ENCODE data around the gene CRELD1. TPM values are rescaled to one million over a fixed set of nuclear protein-coding genes. Genes with fewer than 3 reads are reported as not detected.

The CRELD1 gene
- total and polyA plus RNA-seq, 11 donors, result 45.9 to 77.8 (median 61.8) TPM

DNA sequence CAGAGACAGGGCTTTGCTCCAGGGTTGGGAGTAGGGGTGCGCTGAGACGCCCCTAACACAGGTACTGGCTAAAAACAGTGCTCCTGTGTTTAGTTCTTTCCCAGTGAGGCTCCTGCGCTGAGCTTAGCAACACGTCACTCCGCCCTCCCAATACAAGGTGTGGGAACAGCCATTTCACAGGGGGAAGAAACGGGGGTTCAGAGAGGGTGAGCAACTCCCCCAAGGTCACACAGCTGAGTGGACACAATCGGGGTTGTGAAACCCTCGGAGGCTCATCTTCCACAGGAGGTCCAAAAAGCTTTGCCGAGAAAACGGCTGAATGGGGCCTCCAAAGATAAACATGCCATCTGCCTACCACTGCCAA, 17.9 kb downstream of the CRELD1 start:
- Histone ChIP-seq H3K9me3 (no peaks in the 10 kb centered on the region), H3K27me3 (peaks cover 0 to 5% (median 0%) of the 10 kb centered on the region in 9 donors), H3K4me1 (peaks cover 0 to 29% (median 15%) of the 10 kb centered on the region in 12 donors), H3K36me3 (peaks cover 0 to 8% (median 0%) of the 10 kb centered on the region in 9 donors), H3K4me3 (peak overlapping the region in 11 of 12 donors; percentile 37 to 72 (median 61)), H3K27ac (no peak overlapping the region)
- no peak for ATAC-seq
- no peak for TF ChIP-seq POLR2A (IDR thresholded peaks at IDR 0.05)
- TF ChIP-seq, protein P1, sequence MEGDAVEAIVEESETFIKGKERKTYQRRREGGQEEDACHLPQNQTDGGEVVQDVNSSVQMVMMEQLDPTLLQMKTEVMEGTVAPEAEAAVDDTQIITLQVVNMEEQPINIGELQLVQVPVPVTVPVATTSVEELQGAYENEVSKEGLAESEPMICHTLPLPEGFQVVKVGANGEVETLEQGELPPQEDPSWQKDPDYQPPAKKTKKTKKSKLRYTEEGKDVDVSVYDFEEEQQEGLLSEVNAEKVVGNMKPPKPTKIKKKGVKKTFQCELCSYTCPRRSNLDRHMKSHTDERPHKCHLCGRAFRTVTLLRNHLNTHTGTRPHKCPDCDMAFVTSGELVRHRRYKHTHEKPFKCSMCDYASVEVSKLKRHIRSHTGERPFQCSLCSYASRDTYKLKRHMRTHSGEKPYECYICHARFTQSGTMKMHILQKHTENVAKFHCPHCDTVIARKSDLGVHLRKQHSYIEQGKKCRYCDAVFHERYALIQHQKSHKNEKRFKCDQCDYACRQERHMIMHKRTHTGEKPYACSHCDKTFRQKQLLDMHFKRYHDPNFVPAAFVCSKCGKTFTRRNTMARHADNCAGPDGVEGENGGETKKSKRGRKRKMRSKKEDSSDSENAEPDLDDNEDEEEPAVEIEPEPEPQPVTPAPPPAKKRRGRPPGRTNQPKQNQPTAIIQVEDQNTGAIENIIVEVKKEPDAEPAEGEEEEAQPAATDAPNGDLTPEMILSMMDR (IDR thresholded peaks at IDR 0.05), result no peak
- intact Hi-C loops (cut with DNase I), result no loop called here
- DNase-seq, result no peak
- 40 to 47% (median 43%) methylated on average over 10 of the region's 10 CpGs for WGBS, 4 donors

DNA sequence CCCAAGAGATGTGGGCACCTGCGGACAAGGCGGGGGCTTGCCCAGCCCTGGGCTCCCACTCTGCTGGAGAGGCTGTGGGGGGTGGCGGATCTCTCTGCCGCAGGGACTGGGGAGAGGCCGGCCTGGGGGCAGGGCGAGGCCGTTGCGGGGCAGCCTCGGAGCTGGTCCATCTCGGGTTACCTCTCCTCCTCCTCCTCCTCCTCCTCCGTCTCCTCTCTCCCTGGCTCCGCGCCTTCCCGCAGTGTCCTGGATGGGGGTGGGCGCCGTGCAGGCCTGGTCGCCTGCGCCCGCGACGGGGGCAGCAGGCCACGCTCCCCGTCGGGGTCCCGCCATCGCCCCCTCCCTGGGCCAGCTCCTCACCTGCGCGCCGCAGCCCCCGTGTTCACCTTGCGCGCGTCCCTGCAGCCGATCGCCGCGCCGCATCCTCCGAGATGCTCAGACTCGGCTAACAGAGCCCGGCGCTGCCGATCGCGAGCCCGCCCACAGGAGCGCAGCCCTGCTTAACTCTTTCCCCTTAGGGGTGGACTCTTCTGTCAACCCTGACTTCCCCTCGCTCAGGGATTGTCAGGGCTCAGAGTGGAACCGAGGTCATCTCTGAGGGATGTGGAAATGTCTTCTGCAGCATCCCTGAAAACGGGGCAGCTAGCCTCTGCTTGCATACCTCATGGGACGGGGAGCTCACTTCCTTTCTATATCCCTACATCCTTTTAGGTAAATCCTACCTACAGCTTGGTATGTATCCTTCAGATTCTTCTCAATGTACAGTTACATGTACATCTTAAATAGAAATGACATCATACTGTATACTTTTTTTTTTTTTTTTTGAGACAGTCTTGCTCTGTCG, 18.6 kb downstream of the CRELD1 start, which contains the start of gene PRRT3:
Gene PRRT3, minus strand, starts transcription at position 447 of the 844 bp plus-strand sequence. CDS start 2,293 bp downstream, outside the sequence.
- TF ChIP-seq, protein P1 (IDR thresholded peaks at IDR 0.05), result no peak
- TF ChIP-seq POLR2A (IDR thresholded peaks at IDR 0.05), result no peak
- H3K27ac ChIP-seq, result no peak within 1 kb of the TSS
- DNase-seq, result no peak
- peaks cover 0 to 8% (median 0%) of the 10 kb centered on the region in 9 donors for H3K36me3 ChIP-seq
- H3K9me3 ChIP-seq, result no peaks in the 10 kb centered on the region
- H3K4me3 ChIP-seq, result peak within 1 kb of the TSS; percentile 33 to 72 (median 57)
- H3K4me1 ChIP-seq, result peaks cover 0 to 23% (median 12%) of the 10 kb centered on the region in 12 donors
- peaks cover 0 to 5% (median 0%) of the 10 kb centered on the region in 9 donors for H3K27me3 ChIP-seq
- peak in 3 of 4 donors; percentile 45 to 70 (median 50) for ATAC-seq
- WGBS, 4 donors, result 3 to 24% (median 4%) methylated on average over 7 to 52 of the region's 52 CpGs
- intact Hi-C loops (cut with DNase I), result no loop called here

DNA sequence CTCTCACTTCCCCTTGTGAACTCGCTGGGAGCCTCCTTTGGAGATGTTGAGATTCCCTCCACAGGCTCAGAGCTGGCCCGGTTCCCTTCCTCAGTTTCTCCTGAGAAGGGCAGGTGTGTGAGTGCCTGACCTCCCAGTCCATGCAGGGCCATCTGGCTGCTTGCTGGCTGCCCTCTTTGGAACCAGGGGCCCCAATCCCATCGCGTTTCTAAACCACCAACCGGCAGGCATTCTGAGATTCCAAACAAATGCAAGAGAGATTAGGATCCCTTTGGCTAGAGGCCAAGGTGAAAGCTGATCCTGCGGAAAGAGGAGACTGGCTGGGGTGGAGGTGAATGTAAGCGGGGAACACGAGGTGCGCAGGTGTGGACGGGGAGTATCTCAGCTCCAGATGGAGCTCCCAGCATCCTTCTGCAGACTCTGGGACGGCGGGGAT, 21.5 kb downstream of the CRELD1 start:
- H3K9me3 ChIP-seq, result no peaks in the 10 kb centered on the region
- H3K4me1 ChIP-seq, result peaks cover 0 to 16% (median 4%) of the 10 kb centered on the region in 12 donors
- H3K4me3 ChIP-seq, result no peak overlapping the region
- no peak for ATAC-seq
- DNase-seq, result no peak
- intact Hi-C loops (cut with DNase I), result no loop called here
- H3K36me3 ChIP-seq, result peaks cover 0 to 10% (median 0%) of the 10 kb centered on the region in 9 donors
- H3K27me3 ChIP-seq, result peaks cover 0 to 5% (median 0%) of the 10 kb centered on the region in 9 donors
- WGBS, 4 donors, result 46 to 52% (median 48%) methylated on average over 12 of the region's 12 CpGs
- no peak for TF ChIP-seq POLR2A (IDR thresholded peaks at IDR 0.05)
- TF ChIP-seq, protein P1 (IDR thresholded peaks at IDR 0.05), result no peak
- peak overlapping the region in 1 of 12 donors; percentile 62 for H3K27ac ChIP-seq
